ENCODE measurements around the gene MN1. TPM values are rescaled to one million over a fixed set of nuclear protein-coding genes. Genes with fewer than 3 reads are reported as not detected.

The MN1 gene
- total RNA-seq, 1 donor from 2014 or later, result 6.1 TPM

- no peak for DNase-seq (ENCODE audit: extremely low spot score in 2 of 2)
- no peak overlapping the region for H3K4me3 ChIP-seq
- H3K27ac ChIP-seq, result no peak overlapping the region
- intact Hi-C loops (cut with DNase I), result no loop called here
- peaks cover under 1% of the 10 kb centered on the region for H3K4me1 ChIP-seq
- TF ChIP-seq POLR2A (IDR thresholded peaks at IDR 0.05), result no peak
- TF ChIP-seq CTCF (IDR thresholded peaks at IDR 0.05), result no peak
- TF ChIP-seq POLR2AphosphoS5 (IDR thresholded peaks at IDR 0.05; ENCODE audit: insufficient read depth in 1 of 2, low read depth in 1 of 2), result no peak
- no peaks in the 10 kb centered on the region for H3K36me3 ChIP-seq
- no peaks in the 10 kb centered on the region for H3K27me3 ChIP-seq
- H3K9me3 ChIP-seq, result no peaks in the 10 kb centered on the region
Measured at GRCh38 chr22:27709919-27710675, 91.5 kb downstream of the MN1 start.

DNA sequence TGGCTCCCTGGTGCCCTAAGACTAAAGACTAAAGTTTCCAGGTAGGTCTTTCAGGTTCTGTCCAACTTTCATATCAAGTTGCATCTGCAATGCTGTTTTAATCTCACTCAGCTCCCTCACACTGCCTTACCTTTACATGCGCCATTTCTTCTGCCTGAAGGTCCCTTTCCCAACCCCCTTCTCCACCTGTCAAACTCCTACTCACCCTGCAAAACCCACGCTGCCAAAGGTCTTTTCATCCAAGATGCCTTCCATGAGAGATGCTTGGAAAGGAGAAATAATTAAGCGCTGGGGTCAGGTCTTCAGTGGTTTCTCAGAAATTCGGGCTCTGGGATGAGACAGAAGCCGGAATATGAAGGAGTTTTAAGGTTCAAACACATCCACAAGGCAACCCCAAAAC, 95.1 kb downstream of the MN1 start:
- Histone ChIP-seq H3K27ac (no peak overlapping the region), H3K9me3 (no peaks in the 10 kb centered on the region), H3K36me3 (no peaks in the 10 kb centered on the region), H3K4me1 (no peaks in the 10 kb centered on the region), H3K27me3 (no peaks in the 10 kb centered on the region), H3K4me3 (no peak overlapping the region)
- DNase-seq (ENCODE audit: extremely low spot score in 2 of 2), result no peak
- TF ChIP-seq CTCF (IDR thresholded peaks at IDR 0.05) (no peak), POLR2AphosphoS5 (IDR thresholded peaks at IDR 0.05; ENCODE audit: insufficient read depth in 1 of 2, low read depth in 1 of 2) (no peak), POLR2A (IDR thresholded peaks at IDR 0.05) (no peak)
- intact Hi-C loops (cut with DNase I), result no loop called here

DNA sequence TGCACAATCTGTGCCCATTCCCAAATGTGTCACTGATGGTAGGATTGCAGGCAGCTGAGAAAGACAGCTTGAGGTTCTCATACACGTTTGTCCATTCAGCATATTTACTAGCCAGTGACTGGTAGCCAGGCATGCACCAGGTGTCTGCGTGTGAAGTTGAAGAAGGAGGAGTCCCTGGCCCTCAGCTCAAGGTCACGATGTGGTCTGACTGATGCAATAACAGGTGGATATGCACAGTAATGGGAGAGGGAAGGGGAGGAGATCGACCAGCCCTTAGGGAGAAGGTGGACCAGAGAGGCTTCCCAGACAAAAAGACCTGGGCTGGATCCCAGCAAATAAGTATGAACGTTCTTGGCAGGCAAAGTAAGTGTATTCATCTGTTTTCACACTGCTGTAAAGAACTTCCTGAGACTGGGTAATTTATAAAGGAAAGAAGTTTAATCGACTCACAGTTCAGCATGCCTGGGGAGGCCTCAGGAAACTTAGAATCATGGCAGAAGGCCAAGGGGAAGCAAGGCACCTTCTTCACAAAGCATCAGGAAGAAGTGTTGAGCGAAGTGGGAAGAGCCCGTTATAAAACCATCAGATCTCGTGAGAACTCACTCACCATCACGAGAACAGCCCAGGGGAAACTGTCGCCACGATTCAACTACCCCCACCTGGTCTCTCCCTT, 96.0 kb downstream of the MN1 start:
- TF ChIP-seq POLR2A (IDR thresholded peaks at IDR 0.05) (no peak), CTCF (IDR thresholded peaks at IDR 0.05) (no peak), POLR2AphosphoS5 (IDR thresholded peaks at IDR 0.05; ENCODE audit: insufficient read depth in 1 of 2, low read depth in 1 of 2) (no peak)
- no peaks in the 10 kb centered on the region for H3K27me3 ChIP-seq
- no peaks in the 10 kb centered on the region for H3K9me3 ChIP-seq
- no peaks in the 10 kb centered on the region for H3K36me3 ChIP-seq
- intact Hi-C loops (cut with DNase I), result no loop called here
- no peak for DNase-seq (ENCODE audit: extremely low spot score in 2 of 2)
- H3K4me3 ChIP-seq, result no peak overlapping the region
- no peaks in the 10 kb centered on the region for H3K4me1 ChIP-seq
- H3K27ac ChIP-seq, result no peak overlapping the region

- H3K27ac ChIP-seq, result no peak overlapping the region
- no peak for TF ChIP-seq POLR2A (IDR thresholded peaks at IDR 0.05)
- TF ChIP-seq CTCF (IDR thresholded peaks at IDR 0.05), result no peak
- TF ChIP-seq POLR2AphosphoS5 (IDR thresholded peaks at IDR 0.05; ENCODE audit: insufficient read depth in 1 of 2, low read depth in 1 of 2), result no peak
- no peaks in the 10 kb centered on the region for H3K4me1 ChIP-seq
- DNase-seq (ENCODE audit: extremely low spot score in 2 of 2), result no peak
- H3K27me3 ChIP-seq, result no peaks in the 10 kb centered on the region
- H3K36me3 ChIP-seq, result no peaks in the 10 kb centered on the region
- intact Hi-C loops (cut with DNase I), result no loop called here
- H3K4me3 ChIP-seq, result no peak overlapping the region
- H3K9me3 ChIP-seq, result no peaks in the 10 kb centered on the region
Measured at GRCh38 chr22:27704581-27704980, 97.0 kb downstream of the MN1 start.

Data from vagina (tissue), 2 donors.